Parathyroid adenoma (tissue), 2 donors: ENCODE data around the gene KRT35.

Experiments
- H2AFZ ChIP-seq: fragments of 300-600 bp; sonication (generic); one replicate; pipeline ENCODE4 v1.7.0; 2017; ENCODE audit warnings: antibody characterized with exemption, mild to moderate bottlenecking
- H3K27ac ChIP-seq: fragments of 300-600 bp; sonication (generic); one replicate; pipeline ENCODE4 v1.7.0; 2017
- H3K27me3 ChIP-seq: fragments of 300-600 bp; sonication (generic); one replicate; pipeline ENCODE4 v1.7.0; 2017; ENCODE audit warnings: low read length; ENCODE audit not compliant: control insufficient read depth, insufficient read depth
- H3K36me3 ChIP-seq: fragments of 300-600 bp; sonication (generic); one replicate; pipeline ENCODE4 v1.7.0; 2017; ENCODE audit warnings: low read length; ENCODE audit not compliant: control insufficient read depth, insufficient read depth
- H3K4me1 ChIP-seq: fragments of 300-600 bp; sonication (generic); one replicate; pipeline ENCODE4 v1.7.0; 2017; ENCODE audit warnings: control low read depth
- H3K4me2 ChIP-seq: fragments of 300-600 bp; sonication (generic); one replicate; pipeline ENCODE4 v1.7.0; 2017; ENCODE audit warnings: low read length
- H3K4me3 ChIP-seq: fragments of 300-600 bp; sonication (generic); one replicate; pipeline ENCODE4 v1.7.0; 2017; ENCODE audit warnings: low read depth, low read length
- H3K79me2 ChIP-seq: fragments of 300-600 bp; sonication (generic); one replicate; pipeline ENCODE4 v1.7.0; 2017; ENCODE audit warnings: control low read depth
- H3K9ac ChIP-seq: fragments of 300-600 bp; sonication (generic); one replicate; pipeline ENCODE4 v1.7.0; 2017; ENCODE audit warnings: mild to moderate bottlenecking
- H3K9me3 ChIP-seq: fragments of 300-600 bp; sonication (generic); one replicate; pipeline ENCODE4 v1.7.0; 2017; ENCODE audit warnings: low read length; ENCODE audit not compliant: control insufficient read depth
- CTCF ChIP-seq: fragments of 300-600 bp; sonication (generic); IDR thresholded peaks from one replicate; pipeline ENCODE4 v1.7.0; 2017; ENCODE audit warnings: antibody characterized with exemption, mild to moderate bottlenecking
- donor health status: primary hyperparathyroidism.

KRT35 gene

GRCh38 chr17:41480581-41480980 lies 370 bp downstream of the KRT35 start:
- Histone ChIP-seq H3K9me3 (no peaks in the 10 kb centered on the region), H3K36me3 (no peaks in the 10 kb centered on the region), H3K4me2 (no peak overlapping the region), H3K79me2 (no peaks in the 10 kb centered on the region), H3K27ac (no peak overlapping the region), H3K27me3 (no peaks in the 10 kb centered on the region), H3K4me1 (no peaks in the 10 kb centered on the region), H3K4me3 (no peak overlapping the region), H3K9ac (no peak overlapping the region), H2AFZ (no peak overlapping the region)
- TF ChIP-seq CTCF: no peak

- no peak for TF ChIP-seq CTCF
- Histone ChIP-seq H3K4me2 (no peak overlapping the region), H3K27me3 (no peaks in the 10 kb centered on the region), H3K36me3 (no peaks in the 10 kb centered on the region), H3K27ac (no peak overlapping the region), H3K9ac (no peak overlapping the region), H3K4me1 (no peaks in the 10 kb centered on the region), H3K9me3 (no peaks in the 10 kb centered on the region), H2AFZ (no peak overlapping the region), H3K4me3 (no peak overlapping the region), H3K79me2 (no peaks in the 10 kb centered on the region)
Observed at GRCh38 chr17:41480136-41480535, 815 bp downstream of the KRT35 start.

- Histone ChIP-seq H2AFZ (no peak overlapping the region), H3K9me3 (no peaks in the 10 kb centered on the region), H3K9ac (no peak overlapping the region), H3K4me3 (no peak overlapping the region), H3K27me3 (no peaks in the 10 kb centered on the region), H3K79me2 (no peaks in the 10 kb centered on the region), H3K36me3 (no peaks in the 10 kb centered on the region), H3K27ac (no peak overlapping the region), H3K4me2 (no peak overlapping the region), H3K4me1 (no peaks in the 10 kb centered on the region)
- TF ChIP-seq CTCF: no peak
Observed at GRCh38 chr17:41478237-41478636, 2.7 kb downstream of the KRT35 start.

GRCh38 chr17:41476866-41477815 lies 3.8 kb downstream of the KRT35 start:
- Histone ChIP-seq H3K27ac (no peak overlapping the region), H3K4me1 (no peaks in the 10 kb centered on the region), H3K27me3 (no peaks in the 10 kb centered on the region), H3K36me3 (no peaks in the 10 kb centered on the region), H3K9ac (no peak overlapping the region), H3K9me3 (no peaks in the 10 kb centered on the region), H3K4me2 (no peak overlapping the region), H3K4me3 (no peak overlapping the region), H2AFZ (no peak overlapping the region), H3K79me2 (no peaks in the 10 kb centered on the region)
- TF ChIP-seq CTCF: no peak

- no peaks in the 10 kb centered on the region for H3K27me3 ChIP-seq
- H3K9ac ChIP-seq: no peak overlapping the region
- no peaks in the 10 kb centered on the region for H3K4me1 ChIP-seq
- no peak overlapping the region for H2AFZ ChIP-seq
- H3K27ac ChIP-seq: no peak overlapping the region
- no peaks in the 10 kb centered on the region for H3K9me3 ChIP-seq
- H3K79me2 ChIP-seq: no peaks in the 10 kb centered on the region
- TF ChIP-seq CTCF: no peak
- H3K4me2 ChIP-seq: no peak overlapping the region
- no peak overlapping the region for H3K4me3 ChIP-seq
- H3K36me3 ChIP-seq: no peaks in the 10 kb centered on the region
Observed at GRCh38 chr17:41475421-41475820, 5.5 kb downstream of the KRT35 start.
